ENCODE measurements around the gene RASSF1. TPM values are rescaled to one million over a fixed set of nuclear protein-coding genes. Genes with fewer than 3 reads are reported as not detected.

RASSF1 gene
- total RNA-seq, 1 experiment from 2014 or later = 29.6 TPM

- TF ChIP-seq REST (IDR thresholded peaks at IDR 0.05; ENCODE audit: low read depth) (no peak), CTCF (IDR thresholded peaks at IDR 0.05 in 2 of 3, conservative IDR thresholded peaks at IDR 0.05 in 1 of 3; ENCODE audit: borderline replicate concordance in 1 of 3, insufficient read depth in 1 of 3, low read depth in 2 of 3, low read length in 2 of 3) (no peak), MAX (IDR thresholded peaks at IDR 0.05) (no peak), POLR2A (IDR thresholded peaks at IDR 0.05; ENCODE audit: borderline replicate concordance, extremely low read depth, insufficient read depth, insufficient read length) (no peak), CEBPB (IDR thresholded peaks at IDR 0.05; ENCODE audit: low read depth) (no peak), EZH2phosphoT487 (IDR thresholded peaks at IDR 0.05; ENCODE audit: borderline replicate concordance) (no peak), TCF7L2 (IDR thresholded peaks at IDR 0.05; ENCODE audit: borderline replicate concordance, extremely low read depth, insufficient read depth, insufficient read length) (no peak), RAD21 (IDR thresholded peaks at IDR 0.05; ENCODE audit: low read depth) (no peak), ZNF274 (IDR thresholded peaks at IDR 0.05; ENCODE audit: low read depth, low read length) (no peak), EZH2 (IDR thresholded peaks at IDR 0.05) (no peak), CBX3 (IDR thresholded peaks at IDR 0.05; ENCODE audit: low read depth) (no peak), SP1 (IDR thresholded peaks at IDR 0.05; ENCODE audit: low read depth) (no peak)
These were observed 34.0 kb upstream of the RASSF1 start (continued) for GRCh38 chr3:50374363-50375257.
